Measurements from ENCODE around the gene IL5.

IL5 gene

GRCh38 chr5:132505641-132506040, 37.7 kb downstream of the IL5 start:
- Histone ChIP-seq H3K4me3 (ENCODE audit: low read depth, low read length) (no peak overlapping the region), H3K27me3 (ENCODE audit: control insufficient read depth, insufficient read depth, low read length) (no peaks in the 10 kb centered on the region), H3K9me3 (ENCODE audit: control insufficient read depth, insufficient read depth, low read length) (no peaks in the 10 kb centered on the region), H3K4me1 (ENCODE audit: control insufficient read depth, insufficient read depth, low read length) (no peaks in the 10 kb centered on the region), H3K36me3 (ENCODE audit: control insufficient read depth, insufficient read depth, low read length) (no peaks in the 10 kb centered on the region), H3K9ac (ENCODE audit: low read depth, low read length) (no peak overlapping the region), H3K27ac (ENCODE audit: low read depth, low read length) (no peak overlapping the region)

GRCh38 chr5:132504746-132505145, 38.6 kb downstream of the IL5 start:
- Histone ChIP-seq H3K27me3 (ENCODE audit: control insufficient read depth, insufficient read depth, low read length) (no peaks in the 10 kb centered on the region), H3K4me3 (ENCODE audit: low read depth, low read length) (no peak overlapping the region), H3K36me3 (ENCODE audit: control insufficient read depth, insufficient read depth, low read length) (no peaks in the 10 kb centered on the region), H3K9ac (ENCODE audit: low read depth, low read length) (no peak overlapping the region), H3K4me1 (ENCODE audit: control insufficient read depth, insufficient read depth, low read length) (no peaks in the 10 kb centered on the region), H3K27ac (ENCODE audit: low read depth, low read length) (no peak overlapping the region), H3K9me3 (ENCODE audit: control insufficient read depth, insufficient read depth, low read length) (no peaks in the 10 kb centered on the region)

- H3K4me3 ChIP-seq (ENCODE audit: low read depth, low read length): no peak overlapping the region
- no peak overlapping the region for H3K9ac ChIP-seq (ENCODE audit: low read depth, low read length)
- H3K9me3 ChIP-seq (ENCODE audit: control insufficient read depth, insufficient read depth, low read length): no peaks in the 10 kb centered on the region
- no peak overlapping the region for H3K27ac ChIP-seq (ENCODE audit: low read depth, low read length)
- no peaks in the 10 kb centered on the region for H3K4me1 ChIP-seq (ENCODE audit: control insufficient read depth, insufficient read depth, low read length)
- no peaks in the 10 kb centered on the region for H3K36me3 ChIP-seq (ENCODE audit: control insufficient read depth, insufficient read depth, low read length)
- no peaks in the 10 kb centered on the region for H3K27me3 ChIP-seq (ENCODE audit: control insufficient read depth, insufficient read depth, low read length)
Observed at GRCh38 chr5:132503244-132503643, 40.1 kb downstream of the IL5 start.

DNA sequence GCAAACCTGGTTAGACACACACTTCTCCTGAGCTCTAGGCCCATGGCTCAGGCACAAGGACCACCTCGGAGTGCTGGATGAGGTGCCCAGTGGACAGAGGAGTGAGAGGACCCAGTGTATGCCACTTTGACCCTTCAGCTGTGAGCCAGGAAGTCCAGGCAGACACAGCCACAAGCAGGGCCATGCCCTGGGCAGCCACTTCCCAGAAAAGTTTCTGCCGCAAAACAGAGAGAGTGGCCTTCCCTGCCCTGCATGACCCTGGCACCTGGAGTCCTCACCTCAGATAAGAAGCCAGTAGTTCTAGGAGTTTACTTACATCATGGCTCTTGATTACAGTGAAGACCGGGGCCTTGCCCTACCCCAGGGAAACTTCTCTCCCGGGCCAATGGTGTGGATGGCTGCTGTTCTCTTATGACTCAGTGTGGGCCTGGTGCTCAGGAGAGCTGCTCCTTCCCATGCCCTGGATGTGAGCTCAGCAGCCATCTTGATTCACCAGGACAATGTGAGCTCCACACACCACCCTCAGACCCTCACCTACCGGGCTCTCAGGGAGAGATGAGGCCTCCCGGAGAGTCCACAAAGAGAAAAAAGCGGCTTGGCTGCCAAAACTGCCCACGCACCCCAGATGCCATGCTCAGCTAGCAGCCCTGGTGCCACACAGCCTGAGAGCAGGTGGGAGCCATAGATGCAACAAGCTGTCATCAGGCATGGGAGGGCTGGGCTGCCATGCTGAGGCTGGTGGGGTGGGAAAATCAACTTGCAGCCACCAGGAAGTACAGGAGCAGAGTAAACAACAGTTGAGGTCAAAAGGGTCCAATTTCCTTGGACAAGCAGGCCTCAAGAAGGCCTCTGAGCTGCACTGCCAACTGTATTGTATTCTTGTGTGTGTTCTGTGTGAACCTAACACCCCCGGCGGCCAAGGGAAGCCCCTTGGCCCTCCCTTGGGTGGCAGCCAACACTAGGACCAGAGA, 41.1 kb downstream of the IL5 start:
- Histone ChIP-seq H3K9ac (ENCODE audit: low read depth, low read length) (no peak overlapping the region), H3K9me3 (ENCODE audit: control insufficient read depth, insufficient read depth, low read length) (no peaks in the 10 kb centered on the region), H3K36me3 (ENCODE audit: control insufficient read depth, insufficient read depth, low read length) (no peaks in the 10 kb centered on the region), H3K27ac (ENCODE audit: low read depth, low read length) (no peak overlapping the region), H3K27me3 (ENCODE audit: control insufficient read depth, insufficient read depth, low read length) (no peaks in the 10 kb centered on the region), H3K4me1 (ENCODE audit: control insufficient read depth, insufficient read depth, low read length) (peaks cover 4% of the 10 kb centered on the region; the same call in 1 of the 2 replicates), H3K4me3 (ENCODE audit: low read depth, low read length) (no peak overlapping the region)

- Histone ChIP-seq H3K27me3 (ENCODE audit: control insufficient read depth, insufficient read depth, low read length) (no peaks in the 10 kb centered on the region), H3K4me1 (ENCODE audit: control insufficient read depth, insufficient read depth, low read length) (peaks cover 6% of the 10 kb centered on the region; the same call in 1 of the 2 replicates), H3K36me3 (ENCODE audit: control insufficient read depth, insufficient read depth, low read length) (no peaks in the 10 kb centered on the region), H3K9ac (ENCODE audit: low read depth, low read length) (no peak overlapping the region), H3K9me3 (ENCODE audit: control insufficient read depth, insufficient read depth, low read length) (no peaks in the 10 kb centered on the region), H3K4me3 (ENCODE audit: low read depth, low read length) (no peak overlapping the region), H3K27ac (ENCODE audit: low read depth, low read length) (no peak overlapping the region)
Observed at GRCh38 chr5:132501629-132501956, 41.7 kb downstream of the IL5 start.

DNA sequence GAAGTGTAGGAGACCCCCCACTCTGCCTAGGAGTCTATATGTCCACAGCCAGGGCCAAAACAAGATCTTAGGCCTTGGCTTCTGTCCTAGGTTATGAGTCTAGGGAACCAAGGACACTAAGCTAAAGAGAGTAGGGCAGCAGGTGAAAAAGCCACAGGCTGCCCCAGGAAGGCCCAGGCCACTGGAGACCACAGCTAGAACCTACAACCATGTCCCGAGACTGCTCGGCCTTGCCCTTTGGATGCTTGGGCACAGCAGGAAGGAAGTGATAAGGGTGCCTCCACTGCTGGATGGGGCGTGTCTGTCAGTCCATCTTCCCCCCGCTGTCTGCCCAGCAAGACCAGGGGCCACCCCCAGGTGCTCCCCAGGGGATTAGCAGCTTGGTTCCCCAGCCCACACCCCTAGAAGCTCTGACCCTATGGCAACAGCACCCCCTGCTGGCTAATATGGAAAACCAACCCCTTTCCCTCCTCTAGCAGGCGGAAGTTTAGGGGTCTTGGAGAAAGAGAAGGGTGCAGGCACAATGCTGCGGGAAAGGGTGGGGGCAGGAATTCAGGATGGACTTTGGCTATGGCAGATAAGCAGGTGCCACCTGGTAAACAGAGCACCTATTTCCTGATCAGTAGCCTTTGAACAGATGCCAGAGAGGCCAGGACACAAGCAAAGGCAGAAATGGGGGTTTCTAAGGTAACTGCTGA, 42.2 kb downstream of the IL5 start:
- Histone ChIP-seq H3K4me1 (ENCODE audit: control insufficient read depth, insufficient read depth, low read length) (peaks cover 6% of the 10 kb centered on the region; the same call in 1 of the 2 replicates), H3K9ac (ENCODE audit: low read depth, low read length) (no peak overlapping the region), H3K27ac (ENCODE audit: low read depth, low read length) (no peak overlapping the region), H3K36me3 (ENCODE audit: control insufficient read depth, insufficient read depth, low read length) (no peaks in the 10 kb centered on the region), H3K4me3 (ENCODE audit: low read depth, low read length) (no peak overlapping the region), H3K27me3 (ENCODE audit: control insufficient read depth, insufficient read depth, low read length) (no peaks in the 10 kb centered on the region), H3K9me3 (ENCODE audit: control insufficient read depth, insufficient read depth, low read length) (no peaks in the 10 kb centered on the region)

DNA sequence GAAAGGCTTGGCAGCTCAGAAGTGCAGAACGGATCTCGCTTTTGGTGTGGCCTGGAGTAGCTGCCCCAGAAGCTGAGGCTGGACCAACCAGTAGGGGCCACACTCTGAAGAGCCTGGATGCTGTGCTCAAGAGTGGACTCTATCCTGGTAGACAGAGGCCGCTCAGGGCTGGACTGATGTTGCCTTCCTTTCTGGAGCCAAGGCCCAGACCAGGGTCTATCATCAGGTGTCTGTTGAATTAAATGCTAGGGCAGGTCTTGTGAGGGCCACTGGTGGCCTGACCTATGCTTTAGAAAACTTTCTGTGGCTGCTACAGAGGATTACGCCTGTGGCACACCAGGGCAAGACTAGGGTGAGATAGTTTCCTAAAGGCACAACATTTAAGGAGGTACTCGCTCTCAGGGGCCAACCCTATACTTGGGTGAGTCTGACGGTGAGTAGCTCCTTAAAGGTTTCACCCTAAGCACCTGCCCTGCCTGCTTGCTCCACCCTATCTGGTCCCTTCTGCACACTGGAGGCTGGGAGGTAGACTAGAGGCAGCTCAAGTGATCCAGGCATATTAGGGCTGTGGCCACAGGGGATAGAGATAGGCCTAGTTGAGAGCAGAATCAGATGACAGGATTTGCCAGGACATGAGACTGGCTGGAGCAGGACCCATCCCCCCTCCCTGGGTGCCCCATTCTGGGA, 42.9 kb downstream of the IL5 start:
- H3K4me3 ChIP-seq (ENCODE audit: low read depth, low read length): no peak overlapping the region

DNA sequence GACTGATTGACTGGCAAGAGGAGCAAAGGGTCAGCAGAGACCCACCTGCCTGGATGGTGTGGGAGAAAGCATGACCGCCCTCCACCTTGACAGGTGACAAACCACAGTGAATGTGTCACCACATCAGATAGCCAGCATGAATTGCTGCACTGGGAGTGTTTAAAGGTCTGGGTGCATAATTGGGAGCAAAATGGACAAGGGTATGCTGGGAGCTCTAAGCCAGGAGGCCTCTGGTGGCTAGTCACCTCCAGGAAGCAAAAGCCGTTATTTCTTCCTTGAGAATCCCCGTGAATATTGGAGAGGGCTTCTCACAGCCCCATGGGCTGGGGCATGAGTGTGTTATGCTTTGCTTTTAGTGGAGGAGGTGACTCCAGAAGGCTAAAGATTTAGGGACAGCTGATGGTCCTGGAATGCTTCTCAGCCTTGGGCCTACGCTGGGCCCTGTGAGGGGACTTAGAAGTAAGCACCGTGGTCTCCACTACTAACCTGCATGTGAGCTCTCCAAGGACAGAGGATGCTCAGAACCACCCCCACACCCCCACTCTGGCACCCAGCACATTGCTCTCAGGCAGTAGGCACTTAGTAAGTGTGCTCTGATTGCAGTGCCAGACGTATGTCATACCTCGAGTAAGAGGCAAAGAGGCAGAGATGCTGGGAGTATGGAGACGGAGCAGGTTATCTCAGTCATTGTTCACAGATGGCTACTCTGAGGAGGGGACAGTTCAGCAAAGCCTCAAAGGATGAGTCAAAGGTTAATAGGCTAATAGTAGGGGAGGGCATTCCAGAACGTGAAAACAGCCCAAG, 43.7 kb downstream of the IL5 start:
- peaks cover 12% of the 10 kb centered on the region for H3K4me1 ChIP-seq (ENCODE audit: control insufficient read depth, insufficient read depth, low read length)

More for the DNA sequence above, 42.9 kb downstream of the IL5 start:
- Histone ChIP-seq H3K36me3 (ENCODE audit: control insufficient read depth, insufficient read depth, low read length) (no peaks in the 10 kb centered on the region), H3K27ac (ENCODE audit: low read depth, low read length) (no peak overlapping the region), H3K9me3 (ENCODE audit: control insufficient read depth, insufficient read depth, low read length) (no peaks in the 10 kb centered on the region), H3K4me1 (ENCODE audit: control insufficient read depth, insufficient read depth, low read length) (peaks cover 7% of the 10 kb centered on the region), H3K9ac (ENCODE audit: low read depth, low read length) (no peak overlapping the region), H3K27me3 (ENCODE audit: control insufficient read depth, insufficient read depth, low read length) (no peaks in the 10 kb centered on the region)

GRCh38 chr5:132498686-132499271, 44.5 kb downstream of the IL5 start:
- Histone ChIP-seq H3K4me1 (ENCODE audit: control insufficient read depth, insufficient read depth, low read length) (peaks cover 12% of the 10 kb centered on the region), H3K4me3 (ENCODE audit: low read depth, low read length) (no peak overlapping the region), H3K9ac (ENCODE audit: low read depth, low read length) (no peak overlapping the region), H3K9me3 (ENCODE audit: control insufficient read depth, insufficient read depth, low read length) (no peaks in the 10 kb centered on the region), H3K27me3 (ENCODE audit: control insufficient read depth, insufficient read depth, low read length) (peaks cover 5% of the 10 kb centered on the region), H3K27ac (ENCODE audit: low read depth, low read length) (no peak overlapping the region), H3K36me3 (ENCODE audit: control insufficient read depth, insufficient read depth, low read length) (no peaks in the 10 kb centered on the region)

More for the DNA sequence above, 43.7 kb downstream of the IL5 start:
- Histone ChIP-seq H3K27ac (ENCODE audit: low read depth, low read length) (no peak overlapping the region), H3K36me3 (ENCODE audit: control insufficient read depth, insufficient read depth, low read length) (no peaks in the 10 kb centered on the region), H3K9me3 (ENCODE audit: control insufficient read depth, insufficient read depth, low read length) (no peaks in the 10 kb centered on the region), H3K27me3 (ENCODE audit: control insufficient read depth, insufficient read depth, low read length) (no peaks in the 10 kb centered on the region), H3K9ac (ENCODE audit: low read depth, low read length) (no peak overlapping the region), H3K4me3 (ENCODE audit: low read depth, low read length) (no peak overlapping the region)

DNA sequence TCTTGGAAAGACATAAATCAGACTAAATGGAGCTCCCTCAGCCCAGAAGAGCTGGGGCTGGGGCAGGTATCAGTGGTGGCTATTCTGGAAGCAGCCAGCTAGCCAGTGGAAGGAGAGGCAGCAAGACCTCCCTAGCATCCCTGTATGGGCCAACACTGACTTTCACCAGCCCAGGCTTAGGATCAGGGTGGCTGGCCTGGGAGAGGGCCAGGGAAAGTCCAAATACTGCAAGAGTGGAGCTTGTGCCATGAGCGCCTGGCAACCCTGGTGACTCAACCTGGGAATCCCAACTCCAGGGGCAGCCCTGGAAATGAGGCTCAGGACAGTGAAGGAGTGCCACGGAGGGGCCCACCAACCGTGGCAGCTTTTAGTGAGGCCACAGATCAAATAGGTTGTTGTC, 45.2 kb downstream of the IL5 start:
- Histone ChIP-seq H3K27ac (ENCODE audit: low read depth, low read length) (no peak overlapping the region), H3K4me1 (ENCODE audit: control insufficient read depth, insufficient read depth, low read length) (peaks cover 12% of the 10 kb centered on the region), H3K4me3 (ENCODE audit: low read depth, low read length) (no peak overlapping the region), H3K36me3 (ENCODE audit: control insufficient read depth, insufficient read depth, low read length) (no peaks in the 10 kb centered on the region), H3K27me3 (ENCODE audit: control insufficient read depth, insufficient read depth, low read length) (peaks cover 11% of the 10 kb centered on the region), H3K9ac (ENCODE audit: low read depth, low read length) (no peak overlapping the region), H3K9me3 (ENCODE audit: control insufficient read depth, insufficient read depth, low read length) (no peaks in the 10 kb centered on the region)

Data from HUES48 (cell line).